Heart left ventricle (tissue), 13 donors: ENCODE data around the gene RUNX2.

Experiments
- POLR2A ChIP-seq, 2 donors: fragments of 450-650 bp; IDR thresholded peaks; one replicate each; pipeline ENCODE4 v1.6.1; 2017; ENCODE audit warnings: antibody characterized with exemption in 2 of 2, mild to moderate bottlenecking in 2 of 2, moderate library complexity in 2 of 2
- TF ChIP-seq, protein P1 (sequence below), 12 donors: fragments of 200-600 bp; sonication (generic) in 4 of 12; IDR thresholded peaks; one replicate each; pipeline versions ENCODE4 v1.5.0 to v1.8.0; 2018 to 2022; ENCODE audit warnings: antibody characterized with exemption in 12 of 12, mild to moderate bottlenecking in 5 of 12
- donor health status: ischemic (EF 13 %, LVEDD 7.1; RV severe dilation, severe dysfunction).
- donor health status: DM: no; HTN: yes; CAD: no.
- donor health status: DM: no; HTN: no; CAD: no.
- donor health status: ischemic (EF 25% LVEDD 6.9; RV normal size, moderate dysfunction).
- donor health status: ischemic (EF 25% LVEDD 5.7; RV mildly dilated, moderate dysfunction).
- donor health status: ischemic (EF 35%, LVEDD 5.7; RV mildly dilated, moderate dysfunction).
- donor health status: nonischemic (EF 11% LVEDD 7.7; RV severe dilation, severe dysfunction).
- donor health status: DM: yes; HTN: yes; CAD: no.
- donor health status: PGD.
- donor health status: ischemic (EF 29% LVEDD 5.4; RV normal size, mild dysfunction).
- donor health status: nonischemic (EF 23%, LVEDD 6.1; RV moderate dilation, normal function).

DNA sequence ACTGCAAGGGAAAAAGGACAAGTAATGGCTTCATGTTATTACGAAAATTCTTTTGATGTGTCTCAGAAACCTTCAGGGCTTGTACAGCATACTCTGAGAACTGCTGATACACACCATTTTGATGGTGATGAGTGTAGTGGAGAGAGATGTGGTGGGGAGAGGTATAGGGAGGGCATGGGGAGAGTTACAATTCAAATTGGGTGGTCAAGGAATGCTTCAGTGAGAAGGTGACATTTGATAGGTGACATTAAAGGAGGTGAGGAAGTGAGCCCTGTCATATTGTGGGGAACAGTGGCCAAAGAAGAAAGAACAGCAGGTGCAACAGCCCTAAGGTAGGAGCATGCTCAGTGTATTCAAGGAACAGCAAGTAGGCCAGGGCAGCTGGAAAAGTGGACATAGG, 368.6 kb downstream of the RUNX2 start:
- TF ChIP-seq, protein P1, sequence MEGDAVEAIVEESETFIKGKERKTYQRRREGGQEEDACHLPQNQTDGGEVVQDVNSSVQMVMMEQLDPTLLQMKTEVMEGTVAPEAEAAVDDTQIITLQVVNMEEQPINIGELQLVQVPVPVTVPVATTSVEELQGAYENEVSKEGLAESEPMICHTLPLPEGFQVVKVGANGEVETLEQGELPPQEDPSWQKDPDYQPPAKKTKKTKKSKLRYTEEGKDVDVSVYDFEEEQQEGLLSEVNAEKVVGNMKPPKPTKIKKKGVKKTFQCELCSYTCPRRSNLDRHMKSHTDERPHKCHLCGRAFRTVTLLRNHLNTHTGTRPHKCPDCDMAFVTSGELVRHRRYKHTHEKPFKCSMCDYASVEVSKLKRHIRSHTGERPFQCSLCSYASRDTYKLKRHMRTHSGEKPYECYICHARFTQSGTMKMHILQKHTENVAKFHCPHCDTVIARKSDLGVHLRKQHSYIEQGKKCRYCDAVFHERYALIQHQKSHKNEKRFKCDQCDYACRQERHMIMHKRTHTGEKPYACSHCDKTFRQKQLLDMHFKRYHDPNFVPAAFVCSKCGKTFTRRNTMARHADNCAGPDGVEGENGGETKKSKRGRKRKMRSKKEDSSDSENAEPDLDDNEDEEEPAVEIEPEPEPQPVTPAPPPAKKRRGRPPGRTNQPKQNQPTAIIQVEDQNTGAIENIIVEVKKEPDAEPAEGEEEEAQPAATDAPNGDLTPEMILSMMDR (IDR thresholded peaks at IDR 0.05) = no peak
- no peak for TF ChIP-seq POLR2A (IDR thresholded peaks at IDR 0.05)
